ENCODE results near the gene PNCK. TPM values are rescaled to one million over a fixed set of nuclear protein-coding genes. Genes with fewer than 3 reads are reported as not detected.

Gene PNCK
- total RNA-seq, 1 donor from 2014 or later, result 24.1 TPM

DNA sequence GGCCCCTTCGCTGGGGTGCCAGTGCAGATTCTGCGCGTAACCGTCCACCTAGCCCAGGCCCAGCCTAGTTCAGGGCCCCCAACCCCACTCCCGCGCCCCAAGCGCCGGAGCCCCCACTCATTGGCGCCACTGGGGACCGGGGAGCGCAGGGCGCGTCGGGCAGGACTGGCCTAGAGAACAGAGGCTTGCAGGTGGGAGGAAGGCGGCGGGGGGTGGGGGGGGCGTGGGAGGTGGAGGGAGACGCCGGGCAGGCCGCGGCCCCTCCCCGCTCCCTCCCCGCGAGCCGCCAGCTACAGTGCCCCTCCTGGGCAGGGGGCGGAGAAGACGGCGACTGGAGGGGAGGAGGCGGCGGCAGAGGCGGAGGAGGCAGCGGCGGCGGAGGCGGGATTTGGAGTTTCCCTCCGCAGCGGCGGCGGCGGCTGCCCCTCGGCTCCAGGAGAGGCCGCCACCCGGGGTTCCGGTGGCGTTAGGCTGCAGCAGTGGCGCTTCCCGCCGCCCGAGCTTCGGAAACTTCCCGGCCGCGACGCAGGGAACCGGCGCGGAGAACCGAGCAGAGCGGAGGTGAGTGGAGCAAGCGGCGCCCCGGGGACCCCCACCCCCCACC lies 31.5 kb downstream of the PNCK start:
- DNase-seq (ENCODE audit: low spot score), result no peak

DNA sequence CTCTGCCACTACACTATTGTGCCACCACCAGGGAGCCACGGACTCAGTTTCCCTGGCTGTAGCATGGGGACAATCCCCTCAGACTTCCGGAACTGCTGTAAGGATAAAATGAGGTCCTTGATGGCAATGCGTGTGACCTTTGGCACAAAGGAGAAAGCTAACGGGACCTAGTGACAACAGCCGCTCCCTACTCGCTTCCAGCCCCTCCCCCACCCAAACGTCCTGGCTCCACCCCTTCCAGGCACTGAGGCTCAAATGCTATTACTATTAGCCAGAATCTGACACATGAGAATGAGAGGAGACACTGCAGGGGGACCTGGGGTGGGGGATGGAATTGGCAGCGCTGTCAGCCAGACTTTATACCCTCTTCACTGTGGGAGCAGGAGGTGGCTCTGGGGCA lies 32.0 kb downstream of the PNCK start:
- no peak for DNase-seq (ENCODE audit: low spot score)

DNA sequence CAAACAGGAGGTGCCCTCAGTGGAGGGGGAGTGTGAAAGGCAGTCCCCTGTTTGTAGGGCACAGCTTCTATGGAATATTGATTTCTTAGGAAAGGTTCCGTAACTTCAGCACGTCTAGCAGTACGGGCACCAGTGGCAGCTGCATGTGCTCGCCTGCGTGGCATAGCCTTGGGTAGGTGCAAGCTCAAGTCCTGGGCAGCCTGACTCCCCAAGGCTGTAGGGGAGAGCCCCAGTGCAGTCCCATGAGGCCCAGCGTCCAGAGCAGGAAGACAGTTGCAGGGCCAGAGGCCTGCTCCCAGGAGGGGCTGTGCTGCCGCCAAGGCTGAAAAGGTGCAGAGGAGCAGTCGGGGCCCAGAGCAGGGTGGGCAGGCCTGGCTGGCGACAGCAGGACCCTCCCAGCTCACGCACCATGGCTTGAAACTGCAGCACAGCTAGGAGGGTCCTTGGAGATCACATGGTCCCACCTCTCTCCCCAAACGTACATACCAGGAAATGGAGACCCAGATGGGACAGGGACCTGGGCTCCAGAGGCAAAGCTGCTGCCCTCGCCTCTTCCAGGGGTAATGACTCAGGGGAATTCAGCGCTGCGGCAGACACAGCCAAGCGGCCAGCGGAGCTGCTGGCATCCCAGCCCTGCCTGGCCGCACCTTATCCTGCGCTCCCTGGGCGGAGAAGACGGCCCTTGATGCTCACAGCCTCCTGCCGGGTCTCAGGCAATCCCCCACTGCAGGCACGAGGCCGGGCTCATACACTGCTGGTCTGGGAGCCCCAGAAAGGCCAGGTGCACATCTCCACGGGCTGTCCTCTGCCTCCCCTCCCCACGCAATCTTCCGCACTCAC lies 32.7 kb downstream of the PNCK start:
- DNase-seq (ENCODE audit: low spot score), result no peak

DNA sequence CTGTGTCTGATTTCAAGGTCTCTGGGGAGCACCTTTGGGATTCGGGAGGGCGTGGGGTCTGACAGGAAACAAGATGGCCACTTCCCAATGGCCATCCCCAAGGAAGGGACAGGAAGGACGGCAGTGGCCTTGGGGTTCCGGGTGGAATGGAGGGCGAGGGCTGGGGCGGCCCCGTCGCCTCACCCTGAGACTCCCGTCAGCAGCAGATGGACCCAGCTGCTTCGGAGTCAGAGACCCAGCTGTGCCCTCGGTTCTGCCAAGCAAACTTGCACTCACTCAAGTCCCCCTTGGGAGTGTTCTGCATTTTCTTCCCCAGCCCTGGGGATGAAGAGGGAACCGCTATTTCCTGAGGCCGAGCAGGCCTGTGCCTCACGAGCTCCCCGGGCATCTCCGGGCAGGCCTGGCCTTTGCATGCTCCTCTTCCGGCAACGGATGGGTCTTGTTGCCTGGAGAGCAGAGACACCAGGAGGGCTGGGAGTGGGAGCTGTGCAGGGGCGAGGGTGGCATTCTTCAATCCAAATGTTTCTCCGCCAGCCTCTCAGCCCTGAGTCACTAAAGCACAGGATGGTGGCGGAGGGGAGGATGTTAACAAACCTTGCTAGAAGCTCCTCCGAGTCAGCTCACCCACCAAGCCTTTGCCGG lies 33.4 kb downstream of the PNCK start:
- no peak for DNase-seq (ENCODE audit: low spot score)

DNA sequence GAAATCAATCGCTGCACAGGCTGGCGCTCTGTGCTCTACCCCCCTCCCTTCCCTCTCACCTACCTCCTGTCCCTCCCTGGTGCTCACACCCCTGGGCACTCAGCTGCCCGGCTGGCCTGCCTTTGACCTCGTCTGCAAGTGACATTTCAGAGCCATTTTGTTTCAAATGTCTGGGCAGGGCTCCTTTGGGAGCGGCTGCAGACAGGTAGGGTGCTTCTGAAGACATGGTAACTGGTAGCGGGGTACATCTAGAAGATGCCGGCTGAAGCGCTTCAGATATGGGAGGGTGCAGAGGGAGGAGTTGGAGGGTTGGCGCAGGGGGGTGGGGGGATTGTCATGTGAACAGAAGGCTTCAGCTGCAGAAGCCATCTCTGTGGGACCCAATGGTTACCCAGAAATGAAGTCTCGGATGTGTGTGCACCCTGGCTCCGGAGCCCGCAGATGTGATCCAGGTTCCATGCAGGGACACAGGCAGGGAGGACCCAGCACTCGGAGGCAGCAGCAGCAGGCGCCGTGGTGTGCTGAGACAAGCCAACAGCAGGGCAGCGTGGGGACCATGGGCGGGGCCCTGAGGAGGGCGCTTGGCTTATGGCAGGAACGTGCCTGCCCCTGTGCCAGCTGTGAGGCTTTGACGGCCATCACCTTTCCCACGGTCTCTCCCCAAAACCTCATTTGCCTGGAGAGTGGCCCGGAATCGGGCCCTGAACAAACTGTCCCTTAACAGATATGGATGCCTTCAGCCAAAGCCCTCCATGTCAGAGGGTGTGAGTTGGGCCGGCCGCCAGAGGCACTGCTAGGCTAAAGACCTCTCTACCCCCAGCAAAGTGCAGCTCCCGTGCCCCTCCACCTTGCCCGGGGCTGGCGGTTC lies 34.2 kb downstream of the PNCK start:
- DNase-seq (ENCODE audit: low spot score), result no peak

DNA sequence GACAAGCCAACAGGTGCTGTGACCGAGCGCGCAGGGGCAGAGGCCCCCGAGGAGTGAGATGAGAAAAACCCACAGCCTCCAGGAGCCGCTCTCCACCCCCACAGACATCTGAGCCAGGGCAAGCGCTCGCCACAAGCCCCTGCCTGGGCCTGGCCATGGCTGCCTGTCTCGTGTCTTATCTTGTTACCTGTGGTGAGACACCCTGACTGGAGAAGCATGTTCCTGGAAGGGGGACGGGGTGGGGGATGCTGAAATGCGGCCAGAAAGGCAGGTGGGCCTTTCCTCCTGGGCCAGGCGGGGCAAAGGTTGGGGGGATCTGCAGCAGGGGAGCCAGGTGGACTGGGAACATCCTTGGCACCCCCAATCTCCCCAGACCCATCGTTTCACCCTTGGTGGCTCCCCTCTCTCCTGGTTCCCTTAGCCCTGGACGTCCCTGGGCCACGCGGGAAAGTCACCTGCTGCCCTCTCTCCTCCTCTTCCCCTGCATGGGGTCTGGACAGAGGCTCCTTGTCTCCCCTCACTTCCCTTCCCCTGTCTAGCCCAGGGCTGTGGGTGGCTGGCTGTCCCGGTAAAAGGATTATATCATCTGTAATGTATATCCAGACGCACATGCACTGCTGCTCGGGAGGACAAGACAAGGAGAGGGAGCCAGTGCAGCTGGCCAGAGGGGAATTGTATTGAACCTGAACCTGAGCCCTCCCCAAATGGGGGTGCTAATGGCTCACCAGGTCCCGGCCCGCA lies 35.0 kb downstream of the PNCK start:
- no peak for DNase-seq (ENCODE audit: low spot score)

DNA sequence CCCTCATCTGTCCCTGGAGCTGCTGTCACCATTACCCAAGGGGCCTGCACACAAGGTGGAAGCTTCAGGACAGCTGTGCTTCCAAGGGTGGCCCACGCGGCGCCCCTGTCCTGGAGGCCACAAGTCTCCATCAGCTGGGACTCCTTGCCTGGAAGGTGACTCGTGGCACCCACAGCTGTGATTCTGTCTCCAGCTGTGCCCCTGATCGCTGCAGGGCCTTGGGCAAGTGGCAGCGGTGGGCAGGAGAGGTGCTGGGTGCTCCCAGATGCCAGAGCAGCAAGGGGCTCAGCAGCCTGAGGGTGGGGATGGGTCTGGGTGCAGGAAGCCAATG lies 35.6 kb downstream of the PNCK start:
- DNase-seq (ENCODE audit: low spot score), result no peak

DNA sequence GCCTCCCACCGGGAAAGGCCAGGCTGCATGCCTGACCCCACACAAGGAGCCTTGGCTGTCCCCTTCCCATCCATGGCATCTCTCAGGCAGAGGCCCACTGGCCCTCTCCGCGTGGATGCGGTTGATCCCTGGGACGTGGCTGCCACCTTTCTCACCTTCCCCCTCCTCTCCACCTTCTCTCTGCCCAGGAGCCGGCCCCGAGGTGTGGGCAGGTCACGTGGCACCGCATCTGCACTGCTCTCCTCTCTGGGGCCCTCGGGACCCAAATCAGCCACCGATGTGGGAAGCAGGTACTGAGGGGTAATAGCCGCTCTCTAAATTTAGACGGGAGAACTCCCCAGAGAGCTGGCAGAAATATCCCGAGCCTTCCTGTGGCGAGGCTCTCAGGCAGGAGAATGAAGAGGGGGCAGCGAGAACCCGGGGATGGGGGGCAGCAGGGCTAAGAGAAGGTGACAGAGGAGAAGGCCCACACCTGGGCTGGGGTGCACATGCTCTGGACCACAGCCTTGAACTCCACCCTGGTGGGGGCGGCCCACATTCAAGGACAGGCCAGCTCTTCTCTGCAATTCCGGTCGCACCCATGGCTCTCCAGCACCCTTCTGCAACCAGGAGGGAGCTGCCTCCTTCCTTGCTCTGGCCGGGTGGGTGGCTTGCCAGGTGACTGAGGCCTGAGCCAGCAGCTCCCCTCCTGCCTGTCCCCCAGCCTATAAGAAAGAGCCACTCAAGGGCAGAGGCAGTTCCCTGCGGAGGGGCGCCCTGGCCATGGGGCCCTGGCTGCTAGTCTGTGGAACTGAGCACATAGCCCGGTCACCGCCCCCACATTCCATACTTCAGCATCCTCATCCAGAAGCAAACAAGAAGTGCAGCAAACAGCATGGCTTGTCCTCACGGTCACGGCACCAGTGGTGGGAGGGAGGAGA lies 36.2 kb downstream of the PNCK start:
- no peak for DNase-seq (ENCODE audit: low spot score)

DNA sequence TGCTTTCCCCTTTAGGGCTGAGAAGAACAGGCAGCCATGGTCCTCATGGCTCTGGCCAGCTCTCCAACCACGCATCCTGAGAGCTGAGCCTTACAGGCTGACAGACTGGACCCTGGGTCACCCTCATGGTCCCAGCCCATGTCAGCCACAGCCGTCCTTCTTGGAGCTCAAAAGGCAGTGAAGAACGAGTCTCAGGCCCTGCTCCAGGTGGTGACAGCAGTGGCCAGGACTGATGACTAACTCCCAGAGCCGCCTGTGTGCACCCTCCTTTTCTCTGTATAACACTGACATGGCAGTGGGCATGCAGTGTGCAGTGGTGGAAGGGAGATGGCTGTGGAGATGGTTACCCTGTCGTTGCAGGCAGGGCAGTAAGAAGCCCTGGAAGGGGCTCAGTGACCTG lies 36.9 kb downstream of the PNCK start:
- DNase-seq (ENCODE audit: low spot score), result no peak

DNA sequence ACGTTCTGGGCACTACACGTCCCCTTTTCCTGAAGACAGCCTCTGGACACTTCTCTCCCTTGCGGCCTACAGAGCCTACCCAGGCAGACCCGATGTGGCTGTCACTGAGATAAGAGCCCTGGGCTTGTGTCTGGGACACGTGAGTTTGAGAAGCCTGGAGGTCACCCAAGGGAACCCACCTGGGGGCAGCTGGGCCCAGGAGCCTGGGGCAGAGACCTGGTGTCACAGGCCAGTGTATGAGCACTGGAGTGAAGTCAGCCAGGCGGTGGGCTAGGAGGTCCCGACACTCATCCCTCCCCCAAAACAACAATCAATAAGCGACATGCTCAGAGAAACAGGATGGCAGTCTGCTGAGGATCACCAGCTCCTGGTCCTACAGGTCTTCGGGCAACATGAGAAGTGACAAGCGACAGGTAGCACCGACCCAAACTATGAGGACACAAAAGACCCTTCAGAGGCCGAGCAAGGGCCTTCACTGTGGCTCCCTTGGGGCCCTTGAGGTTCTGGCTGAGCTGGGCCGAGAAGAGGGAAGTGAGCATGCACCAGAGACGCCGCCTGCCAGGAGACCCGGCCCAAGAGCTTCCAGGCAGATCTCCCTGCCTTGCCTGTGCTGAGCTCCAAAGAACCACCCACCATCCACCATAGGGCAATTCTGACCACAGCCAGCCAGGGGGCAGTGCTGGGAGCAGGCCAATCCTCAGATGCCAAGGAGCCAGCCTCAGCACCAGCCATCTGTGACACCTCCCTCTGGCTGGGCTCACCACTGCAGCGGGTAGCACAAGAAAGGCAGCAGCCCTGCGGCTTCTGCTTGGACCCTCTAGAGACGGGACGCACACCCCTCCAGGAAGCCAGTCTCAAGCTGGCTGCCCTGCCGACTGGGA lies 37.6 kb downstream of the PNCK start:
- no peak for DNase-seq (ENCODE audit: low spot score)

DNA sequence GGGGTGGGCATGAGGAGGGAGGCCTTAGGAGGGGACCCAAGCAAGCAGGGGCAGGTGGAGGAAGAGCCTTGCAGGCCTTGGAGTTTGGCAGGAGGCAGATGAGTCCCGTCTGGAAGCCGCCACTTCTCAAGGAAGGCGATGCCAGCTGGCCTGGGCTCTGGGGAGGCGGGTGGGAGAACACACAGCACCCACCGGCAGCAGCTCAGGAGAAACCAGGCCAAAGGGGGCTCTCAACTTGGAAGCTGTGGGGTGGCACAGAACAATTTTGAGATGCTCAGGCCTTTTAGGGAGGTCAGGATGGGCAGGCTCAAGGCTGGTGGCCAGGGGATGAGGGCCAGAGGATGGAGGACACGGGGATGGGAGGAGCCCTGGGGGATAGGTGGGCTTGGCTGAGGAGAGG lies 38.2 kb downstream of the PNCK start:
- DNase-seq (ENCODE audit: low spot score), result no peak

DNA sequence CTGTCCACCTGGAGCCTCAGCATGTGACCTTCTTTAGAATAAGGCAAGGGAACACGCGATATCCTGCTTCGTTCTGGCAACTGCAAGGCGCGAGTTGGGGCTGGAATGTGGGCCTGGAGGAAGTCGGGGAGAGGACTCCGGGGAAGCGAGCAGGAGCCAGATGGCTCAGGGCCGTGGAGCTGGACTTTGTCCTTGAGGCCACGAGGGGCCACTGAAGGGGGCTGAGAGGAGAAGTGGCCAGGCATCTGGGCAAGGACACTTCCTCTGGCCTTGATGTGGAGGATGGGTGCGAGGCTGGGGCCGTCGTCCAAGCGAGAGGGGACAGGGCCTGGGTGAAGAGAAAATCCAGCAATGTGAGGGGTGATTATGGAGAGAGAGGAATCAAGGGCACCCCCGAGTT lies 38.8 kb downstream of the PNCK start:
- DNase-seq (ENCODE audit: low spot score), result peak; percentile 37

DNA sequence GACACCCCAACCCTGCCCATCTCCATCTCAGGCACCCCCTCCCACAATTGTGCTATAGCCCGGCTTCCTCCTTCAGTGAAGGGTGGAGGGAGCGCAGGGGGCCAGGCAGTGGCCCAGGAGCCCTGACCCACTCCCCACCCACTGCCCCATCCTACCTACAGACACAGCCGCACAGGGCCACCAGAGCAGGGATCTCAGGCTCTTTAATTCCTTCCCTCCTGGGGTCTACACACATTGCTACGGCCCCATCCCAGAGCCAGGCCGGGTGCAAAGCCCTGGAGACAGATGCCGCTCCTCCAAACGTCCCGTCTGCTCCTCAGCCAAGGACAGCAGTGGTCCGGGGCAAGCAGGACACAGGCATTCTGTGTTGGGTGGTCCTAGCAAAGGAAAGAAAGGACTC lies 39.4 kb downstream of the PNCK start:
- DNase-seq (ENCODE audit: low spot score), result no peak

DNA sequence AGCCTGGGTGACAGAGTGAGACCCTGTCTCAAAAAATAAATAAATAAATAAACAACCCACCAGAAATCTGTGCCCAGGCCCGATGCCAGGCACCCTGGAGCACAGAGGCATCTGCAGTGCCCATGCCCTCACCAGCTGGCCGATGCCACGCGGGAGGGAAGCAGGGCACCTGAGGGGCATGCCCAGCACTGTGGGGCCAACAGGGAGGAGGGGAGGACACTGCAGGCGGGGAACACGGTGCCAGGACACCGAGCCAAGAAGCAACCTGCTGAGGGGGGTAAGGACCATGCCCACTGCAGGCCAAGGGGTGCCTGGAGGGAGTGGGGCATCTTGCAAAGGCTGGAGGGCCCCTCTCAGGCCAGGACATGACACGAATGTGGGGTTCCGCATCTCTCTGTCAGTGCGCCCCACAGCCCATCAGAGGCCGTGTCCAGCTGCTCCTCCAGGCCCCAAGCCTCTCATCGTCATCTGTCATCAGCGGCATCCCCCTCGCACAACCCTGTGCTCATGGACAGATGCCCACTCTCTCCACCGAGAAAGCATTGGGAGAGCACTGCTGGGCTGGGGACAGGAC lies 39.9 kb downstream of the PNCK start:
- DNase-seq (ENCODE audit: low spot score), result no peak

DNA sequence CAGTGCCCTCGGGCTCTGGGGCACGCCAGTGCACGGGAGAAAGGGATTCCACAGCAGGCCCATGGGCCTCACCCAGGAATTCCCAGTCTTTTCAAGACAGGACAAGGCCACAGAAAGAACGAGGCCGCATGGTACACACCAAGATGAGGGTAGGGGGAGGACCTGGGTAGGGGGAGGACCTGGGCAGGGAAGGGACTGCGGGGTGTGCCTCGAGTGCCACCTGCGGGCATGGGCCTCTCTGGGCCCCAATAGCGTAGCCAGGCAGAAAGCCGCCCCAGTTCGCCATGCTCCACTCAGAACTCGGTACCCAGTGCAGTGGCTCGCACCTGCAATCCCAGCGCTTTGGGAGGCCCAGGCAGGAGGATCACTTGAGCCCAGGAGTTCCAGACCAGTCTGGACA lies 40.6 kb downstream of the PNCK start:
- no peak for DNase-seq (ENCODE audit: low spot score)

DNA sequence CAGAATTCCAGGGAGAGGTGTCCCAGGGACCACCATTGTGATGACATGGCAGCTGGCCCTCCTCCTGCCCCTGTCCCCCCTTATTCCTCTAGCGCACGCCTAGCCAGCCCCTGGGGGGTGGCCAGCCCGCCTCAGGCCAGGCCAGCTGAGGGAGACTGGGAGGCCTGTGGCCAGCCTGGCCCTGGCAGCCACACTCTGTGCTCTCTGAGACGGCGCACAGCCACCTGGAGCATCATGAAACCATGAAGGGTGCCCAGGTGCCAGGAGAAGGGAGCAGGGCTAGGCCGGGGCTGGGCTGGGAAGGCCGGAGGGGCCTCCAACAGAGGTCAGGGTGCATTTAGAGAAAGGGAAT lies 41.0 kb downstream of the PNCK start:
- no peak for DNase-seq (ENCODE audit: low spot score)

DNA sequence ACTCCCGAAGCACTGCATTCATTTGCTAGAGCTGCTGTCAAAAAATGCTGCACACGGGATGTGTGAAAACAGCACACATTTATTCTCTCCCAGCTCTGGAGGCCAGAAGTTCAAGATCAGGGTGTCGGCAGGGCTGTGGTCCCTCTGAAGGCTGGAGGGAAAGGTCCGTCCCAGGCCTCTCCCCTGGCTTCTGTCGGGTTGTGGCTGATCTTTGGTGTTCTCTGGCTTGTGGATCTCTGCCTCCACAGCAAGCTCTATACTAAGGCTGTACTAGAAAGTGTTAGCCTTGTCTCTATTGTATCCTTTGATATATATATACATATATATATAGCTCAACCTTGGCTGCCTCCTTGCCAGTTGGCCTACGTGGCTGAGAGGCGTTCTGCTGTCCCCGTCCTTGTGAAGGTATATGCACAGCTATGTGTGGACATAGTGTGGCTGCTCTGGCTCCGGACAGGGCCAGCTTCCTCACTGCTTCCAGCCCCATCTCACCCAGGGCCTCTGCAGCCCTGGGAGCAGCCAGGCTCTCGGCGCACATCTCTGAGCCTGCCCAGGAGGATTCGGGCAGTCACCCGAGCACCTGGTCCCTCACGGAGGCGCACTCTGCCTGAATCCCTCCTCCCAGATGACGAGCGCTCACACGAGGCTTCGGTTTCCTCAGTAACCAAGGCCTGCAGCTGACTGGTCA lies 41.6 kb downstream of the PNCK start:
- no peak for DNase-seq (ENCODE audit: low spot score)

DNA sequence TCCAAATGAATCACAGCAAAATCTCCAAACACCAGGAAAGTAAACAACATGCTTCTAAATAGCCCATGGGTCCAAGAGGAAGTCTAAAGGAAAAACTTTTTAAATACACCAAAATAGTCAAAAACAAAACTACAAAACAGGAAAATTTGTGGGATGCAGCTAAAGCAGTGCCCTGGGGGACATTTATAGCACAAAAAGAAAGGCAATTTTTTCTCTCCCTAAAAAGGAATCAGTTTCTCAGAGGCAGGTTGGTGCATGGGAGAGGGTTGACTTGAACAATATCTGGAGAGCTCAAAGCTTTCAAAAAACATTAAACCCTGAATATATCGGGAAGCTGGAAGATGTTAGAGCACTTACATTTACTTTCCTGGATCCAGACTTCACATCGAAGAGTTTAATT lies 42.3 kb downstream of the PNCK start:
- no peak for DNase-seq (ENCODE audit: low spot score)

Measured in umbilical cord (tissue), 2 donors.